Measurements from ENCODE around the gene GRK2.

GRCh38 chr11:67287355-67288197, 21.3 kb downstream of the GRK2 start:
- TF ChIP-seq, protein P1, sequence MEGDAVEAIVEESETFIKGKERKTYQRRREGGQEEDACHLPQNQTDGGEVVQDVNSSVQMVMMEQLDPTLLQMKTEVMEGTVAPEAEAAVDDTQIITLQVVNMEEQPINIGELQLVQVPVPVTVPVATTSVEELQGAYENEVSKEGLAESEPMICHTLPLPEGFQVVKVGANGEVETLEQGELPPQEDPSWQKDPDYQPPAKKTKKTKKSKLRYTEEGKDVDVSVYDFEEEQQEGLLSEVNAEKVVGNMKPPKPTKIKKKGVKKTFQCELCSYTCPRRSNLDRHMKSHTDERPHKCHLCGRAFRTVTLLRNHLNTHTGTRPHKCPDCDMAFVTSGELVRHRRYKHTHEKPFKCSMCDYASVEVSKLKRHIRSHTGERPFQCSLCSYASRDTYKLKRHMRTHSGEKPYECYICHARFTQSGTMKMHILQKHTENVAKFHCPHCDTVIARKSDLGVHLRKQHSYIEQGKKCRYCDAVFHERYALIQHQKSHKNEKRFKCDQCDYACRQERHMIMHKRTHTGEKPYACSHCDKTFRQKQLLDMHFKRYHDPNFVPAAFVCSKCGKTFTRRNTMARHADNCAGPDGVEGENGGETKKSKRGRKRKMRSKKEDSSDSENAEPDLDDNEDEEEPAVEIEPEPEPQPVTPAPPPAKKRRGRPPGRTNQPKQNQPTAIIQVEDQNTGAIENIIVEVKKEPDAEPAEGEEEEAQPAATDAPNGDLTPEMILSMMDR (conservative IDR thresholded peaks at IDR 0.05; ENCODE audit: low read depth, low read length): no peak
- no peak for TF ChIP-seq EZH2 (IDR thresholded peaks at IDR 0.05; ENCODE audit: borderline replicate concordance, low read depth, low read length, poor library complexity, severe bottlenecking)

Measured in A673 (cell line).